Measurements from ENCODE around the gene CFAP141. TPM values are rescaled to one million over a fixed set of nuclear protein-coding genes. Genes with fewer than 3 reads are reported as not detected.
"Not testable (repeated sequence)": the region's sequence is repeated elsewhere in the genome, so short reads cannot be mapped to it uniquely, and the experiment has no call there.

The CFAP141 gene
- total RNA-seq, 1 experiment from 2014 or later: not detected

DNA sequence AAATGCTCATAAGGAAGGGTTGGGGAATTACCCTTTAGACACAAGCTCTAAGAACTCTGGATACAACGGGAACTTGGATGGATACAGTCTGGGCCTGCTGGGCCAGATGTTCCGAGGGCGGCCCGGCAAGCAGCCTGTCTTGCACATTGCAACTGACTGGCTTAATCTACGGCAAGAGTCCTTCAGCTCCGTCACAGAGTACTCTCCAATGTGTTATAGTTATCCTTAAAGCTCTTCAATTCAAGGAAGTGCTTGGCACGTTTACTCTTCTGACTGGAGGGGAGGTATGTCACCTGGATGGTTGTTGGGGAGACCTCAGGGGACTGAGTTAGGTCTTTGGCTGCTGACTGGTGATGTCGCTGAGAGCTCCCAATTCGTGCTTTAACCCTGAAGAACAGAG is 1.1 kb upstream of the CFAP141 start (continued):
- TF ChIP-seq, protein P1, sequence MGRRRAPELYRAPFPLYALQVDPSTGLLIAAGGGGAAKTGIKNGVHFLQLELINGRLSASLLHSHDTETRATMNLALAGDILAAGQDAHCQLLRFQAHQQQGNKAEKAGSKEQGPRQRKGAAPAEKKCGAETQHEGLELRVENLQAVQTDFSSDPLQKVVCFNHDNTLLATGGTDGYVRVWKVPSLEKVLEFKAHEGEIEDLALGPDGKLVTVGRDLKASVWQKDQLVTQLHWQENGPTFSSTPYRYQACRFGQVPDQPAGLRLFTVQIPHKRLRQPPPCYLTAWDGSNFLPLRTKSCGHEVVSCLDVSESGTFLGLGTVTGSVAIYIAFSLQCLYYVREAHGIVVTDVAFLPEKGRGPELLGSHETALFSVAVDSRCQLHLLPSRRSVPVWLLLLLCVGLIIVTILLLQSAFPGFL (CRISPR knock-in tag; IDR thresholded peaks at IDR 0.05; ENCODE audit: borderline replicate concordance): no peak
- TF ChIP-seq ZBTB21 (CRISPR knock-in tag; IDR thresholded peaks at IDR 0.05; ENCODE audit: borderline replicate concordance): no peak
- no peak for TF ChIP-seq JUN (CRISPR knock-in tag; IDR thresholded peaks at IDR 0.05)
- TF ChIP-seq, protein P2, sequence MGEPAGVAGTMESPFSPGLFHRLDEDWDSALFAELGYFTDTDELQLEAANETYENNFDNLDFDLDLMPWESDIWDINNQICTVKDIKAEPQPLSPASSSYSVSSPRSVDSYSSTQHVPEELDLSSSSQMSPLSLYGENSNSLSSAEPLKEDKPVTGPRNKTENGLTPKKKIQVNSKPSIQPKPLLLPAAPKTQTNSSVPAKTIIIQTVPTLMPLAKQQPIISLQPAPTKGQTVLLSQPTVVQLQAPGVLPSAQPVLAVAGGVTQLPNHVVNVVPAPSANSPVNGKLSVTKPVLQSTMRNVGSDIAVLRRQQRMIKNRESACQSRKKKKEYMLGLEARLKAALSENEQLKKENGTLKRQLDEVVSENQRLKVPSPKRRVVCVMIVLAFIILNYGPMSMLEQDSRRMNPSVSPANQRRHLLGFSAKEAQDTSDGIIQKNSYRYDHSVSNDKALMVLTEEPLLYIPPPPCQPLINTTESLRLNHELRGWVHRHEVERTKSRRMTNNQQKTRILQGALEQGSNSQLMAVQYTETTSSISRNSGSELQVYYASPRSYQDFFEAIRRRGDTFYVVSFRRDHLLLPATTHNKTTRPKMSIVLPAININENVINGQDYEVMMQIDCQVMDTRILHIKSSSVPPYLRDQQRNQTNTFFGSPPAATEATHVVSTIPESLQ (CRISPR knock-in tag; IDR thresholded peaks at IDR 0.05): no peak
- no peak for TF ChIP-seq GABPB1 (CRISPR knock-in tag; IDR thresholded peaks at IDR 0.05)
- TF ChIP-seq ETV6 (CRISPR knock-in tag; IDR thresholded peaks at IDR 0.05): no peak
- no peak for TF ChIP-seq OVOL2 (CRISPR knock-in tag; IDR thresholded peaks at IDR 0.05; ENCODE audit: borderline replicate concordance)
- TF ChIP-seq, protein P3, sequence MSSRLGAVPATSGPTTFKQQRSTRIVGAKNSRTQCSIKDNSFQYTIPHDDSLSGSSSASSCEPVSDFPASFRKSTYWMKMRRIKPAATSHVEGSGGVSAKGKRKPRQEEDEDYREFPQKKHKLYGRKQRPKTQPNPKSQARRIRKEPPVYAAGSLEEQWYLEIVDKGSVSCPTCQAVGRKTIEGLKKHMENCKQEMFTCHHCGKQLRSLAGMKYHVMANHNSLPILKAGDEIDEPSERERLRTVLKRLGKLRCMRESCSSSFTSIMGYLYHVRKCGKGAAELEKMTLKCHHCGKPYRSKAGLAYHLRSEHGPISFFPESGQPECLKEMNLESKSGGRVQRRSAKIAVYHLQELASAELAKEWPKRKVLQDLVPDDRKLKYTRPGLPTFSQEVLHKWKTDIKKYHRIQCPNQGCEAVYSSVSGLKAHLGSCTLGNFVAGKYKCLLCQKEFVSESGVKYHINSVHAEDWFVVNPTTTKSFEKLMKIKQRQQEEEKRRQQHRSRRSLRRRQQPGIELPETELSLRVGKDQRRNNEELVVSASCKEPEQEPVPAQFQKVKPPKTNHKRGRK (CRISPR knock-in tag; IDR thresholded peaks at IDR 0.05; ENCODE audit: borderline replicate concordance): no peak
- TF ChIP-seq, protein P4, sequence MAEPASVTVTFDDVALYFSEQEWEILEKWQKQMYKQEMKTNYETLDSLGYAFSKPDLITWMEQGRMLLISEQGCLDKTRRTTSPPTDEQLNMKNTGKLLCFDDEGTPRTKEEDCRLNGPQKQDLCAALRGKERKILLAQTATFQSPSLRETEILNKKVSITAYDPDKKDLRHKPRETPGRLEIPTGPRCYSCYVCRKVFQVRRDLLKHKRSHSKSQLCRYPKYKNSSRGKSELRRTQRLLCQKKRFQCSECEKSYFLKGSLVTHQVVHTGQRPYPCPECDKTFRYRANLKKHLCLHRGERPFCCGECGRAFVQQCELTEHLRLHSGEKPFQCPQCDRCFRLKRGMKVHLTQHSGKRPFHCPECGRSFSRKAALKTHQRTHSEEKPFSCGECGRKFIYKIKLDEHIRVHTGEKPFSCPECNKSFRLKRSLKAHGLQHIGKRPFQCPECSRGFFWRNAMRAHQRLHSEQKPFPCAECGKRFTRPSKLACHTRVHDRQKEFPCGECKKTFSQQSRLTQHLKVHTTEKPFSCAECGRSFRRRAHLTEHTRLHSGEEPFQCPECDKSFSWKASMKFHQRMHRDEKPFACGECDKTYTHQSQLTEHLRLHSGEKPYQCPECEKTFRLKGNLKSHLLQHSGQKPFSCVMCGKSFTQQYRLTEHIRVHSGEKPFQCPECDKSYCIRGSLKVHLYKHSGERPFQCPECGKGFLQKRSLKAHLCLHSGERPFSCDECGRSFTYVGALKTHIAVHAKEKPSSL (CRISPR knock-in tag; conservative IDR thresholded peaks at IDR 0.05): no peak

DNA sequence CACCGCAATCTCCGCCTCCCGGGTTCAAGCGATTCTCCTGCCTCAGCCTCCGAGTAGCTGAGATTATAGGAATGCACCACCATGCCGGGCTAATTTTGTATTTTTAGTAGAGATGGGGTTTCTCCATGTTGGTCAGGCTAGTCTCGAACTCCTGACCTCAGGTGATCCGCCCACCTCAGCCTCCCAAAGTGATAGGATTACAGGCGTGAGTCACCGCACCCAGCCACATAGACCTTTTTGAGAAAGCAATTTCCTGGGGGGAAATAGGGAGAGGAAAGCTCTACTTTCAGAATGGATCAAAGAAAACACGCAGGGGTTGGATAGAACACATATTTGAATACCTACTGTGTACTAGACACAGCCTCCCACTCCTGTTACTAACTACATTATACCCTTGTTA is 355 bp downstream of the CFAP141 start:
- ATAC-seq; H3K27ac Mint-ChIP-seq; CTCF ChIA-PET; POLR2A ChIA-PET; H3K27me3 Mint-ChIP-seq (ENCODE audit: low read depth); H3K4me1 Mint-ChIP-seq; H3K9me3 Mint-ChIP-seq; DNase-seq (ENCODE audit: low spot score); H3K4me3 Mint-ChIP-seq: not testable (repeated sequence)
- peaks cover 38% of the 10 kb centered on the region for H3K36me3 Mint-ChIP-seq

DNA sequence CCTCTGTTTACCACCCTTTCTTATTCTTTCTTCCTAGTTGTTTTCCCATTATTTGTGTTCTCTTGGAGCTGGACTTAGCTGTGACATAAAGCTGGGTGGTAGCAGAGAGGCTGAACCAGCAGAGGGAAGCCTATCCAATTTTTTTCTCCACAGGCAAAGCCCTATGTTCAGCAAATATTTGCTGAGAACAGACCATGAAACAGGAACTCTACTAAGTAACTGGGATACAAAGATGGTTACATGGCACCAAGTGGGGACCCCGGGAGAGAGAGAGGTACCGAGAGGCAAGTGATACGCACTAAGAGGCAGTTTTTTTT is 6.6 kb downstream of the CFAP141 start:
- CTCF ChIA-PET: interaction anchor here (0.5 to 2.6 kb wide), 21 partner anchors 8 to 347 kb away, joined by 3 to 20 read pairs (median 3); partner anchors contain the start of genes ATP8B2, HAX1 and UBAP2L
- peak; percentile 29; the same call in 1 of the 2 replicates for ATAC-seq
- peaks cover 2% of the 10 kb centered on the region; the same call in 1 of the 2 replicates for H3K4me1 Mint-ChIP-seq
- H3K27ac Mint-ChIP-seq: no peak overlapping the region
- H3K9me3 Mint-ChIP-seq: no peaks in the 10 kb centered on the region
- H3K4me3 Mint-ChIP-seq: no peak overlapping the region
- no peaks in the 10 kb centered on the region for H3K27me3 Mint-ChIP-seq (ENCODE audit: low read depth)
- no peaks in the 10 kb centered on the region for H3K36me3 Mint-ChIP-seq
- no peak for DNase-seq (ENCODE audit: low spot score)
- POLR2A ChIA-PET: interaction anchor here (0.7 to 1.5 kb wide), 3 partner anchors 10 to 14 kb away, joined by 3 to 4 read pairs (median 4); no protein-coding TSS in a partner anchor
- TF ChIP-seq NR3C1 (CRISPR knock-in tag; conservative IDR thresholded peaks at IDR 0.05; ENCODE audit: low read depth): no peak
- TF ChIP-seq, protein P5, sequence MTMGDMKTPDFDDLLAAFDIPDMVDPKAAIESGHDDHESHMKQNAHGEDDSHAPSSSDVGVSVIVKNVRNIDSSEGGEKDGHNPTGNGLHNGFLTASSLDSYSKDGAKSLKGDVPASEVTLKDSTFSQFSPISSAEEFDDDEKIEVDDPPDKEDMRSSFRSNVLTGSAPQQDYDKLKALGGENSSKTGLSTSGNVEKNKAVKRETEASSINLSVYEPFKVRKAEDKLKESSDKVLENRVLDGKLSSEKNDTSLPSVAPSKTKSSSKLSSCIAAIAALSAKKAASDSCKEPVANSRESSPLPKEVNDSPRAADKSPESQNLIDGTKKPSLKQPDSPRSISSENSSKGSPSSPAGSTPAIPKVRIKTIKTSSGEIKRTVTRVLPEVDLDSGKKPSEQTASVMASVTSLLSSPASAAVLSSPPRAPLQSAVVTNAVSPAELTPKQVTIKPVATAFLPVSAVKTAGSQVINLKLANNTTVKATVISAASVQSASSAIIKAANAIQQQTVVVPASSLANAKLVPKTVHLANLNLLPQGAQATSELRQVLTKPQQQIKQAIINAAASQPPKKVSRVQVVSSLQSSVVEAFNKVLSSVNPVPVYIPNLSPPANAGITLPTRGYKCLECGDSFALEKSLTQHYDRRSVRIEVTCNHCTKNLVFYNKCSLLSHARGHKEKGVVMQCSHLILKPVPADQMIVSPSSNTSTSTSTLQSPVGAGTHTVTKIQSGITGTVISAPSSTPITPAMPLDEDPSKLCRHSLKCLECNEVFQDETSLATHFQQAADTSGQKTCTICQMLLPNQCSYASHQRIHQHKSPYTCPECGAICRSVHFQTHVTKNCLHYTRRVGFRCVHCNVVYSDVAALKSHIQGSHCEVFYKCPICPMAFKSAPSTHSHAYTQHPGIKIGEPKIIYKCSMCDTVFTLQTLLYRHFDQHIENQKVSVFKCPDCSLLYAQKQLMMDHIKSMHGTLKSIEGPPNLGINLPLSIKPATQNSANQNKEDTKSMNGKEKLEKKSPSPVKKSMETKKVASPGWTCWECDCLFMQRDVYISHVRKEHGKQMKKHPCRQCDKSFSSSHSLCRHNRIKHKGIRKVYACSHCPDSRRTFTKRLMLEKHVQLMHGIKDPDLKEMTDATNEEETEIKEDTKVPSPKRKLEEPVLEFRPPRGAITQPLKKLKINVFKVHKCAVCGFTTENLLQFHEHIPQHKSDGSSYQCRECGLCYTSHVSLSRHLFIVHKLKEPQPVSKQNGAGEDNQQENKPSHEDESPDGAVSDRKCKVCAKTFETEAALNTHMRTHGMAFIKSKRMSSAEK (CRISPR knock-in tag; IDR thresholded peaks at IDR 0.05; ENCODE audit: borderline replicate concordance): no peak
- TF ChIP-seq JUN (CRISPR knock-in tag; IDR thresholded peaks at IDR 0.05): no peak
- TF ChIP-seq HMGA2 (CRISPR knock-in tag; IDR thresholded peaks at IDR 0.05): no peak
- no peak for TF ChIP-seq ZNF121 (CRISPR knock-in tag; IDR thresholded peaks at IDR 0.05)
- TF ChIP-seq, protein P6, sequence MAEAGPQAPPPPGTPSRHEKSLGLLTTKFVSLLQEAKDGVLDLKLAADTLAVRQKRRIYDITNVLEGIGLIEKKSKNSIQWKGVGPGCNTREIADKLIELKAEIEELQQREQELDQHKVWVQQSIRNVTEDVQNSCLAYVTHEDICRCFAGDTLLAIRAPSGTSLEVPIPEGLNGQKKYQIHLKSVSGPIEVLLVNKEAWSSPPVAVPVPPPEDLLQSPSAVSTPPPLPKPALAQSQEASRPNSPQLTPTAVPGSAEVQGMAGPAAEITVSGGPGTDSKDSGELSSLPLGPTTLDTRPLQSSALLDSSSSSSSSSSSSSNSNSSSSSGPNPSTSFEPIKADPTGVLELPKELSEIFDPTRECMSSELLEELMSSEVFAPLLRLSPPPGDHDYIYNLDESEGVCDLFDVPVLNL (CRISPR knock-in tag; IDR thresholded peaks at IDR 0.05; ENCODE audit: borderline replicate concordance, low read depth): no peak
- no peak for TF ChIP-seq ZNF138 (CRISPR knock-in tag; conservative IDR thresholded peaks at IDR 0.05)
- TF ChIP-seq NR2C2 (CRISPR knock-in tag; IDR thresholded peaks at IDR 0.05): no peak
- TF ChIP-seq CBFB (CRISPR knock-in tag; IDR thresholded peaks at IDR 0.05; ENCODE audit: low read depth): no peak
- no peak for TF ChIP-seq ZNF423 (CRISPR knock-in tag; IDR thresholded peaks at IDR 0.05)

Measured in WTC11 (cell line).